Astrocyte of the spinal cord (primary cell): ENCODE data around the gene ATG2A.

Source experiments
- DNase-seq: peaks from one replicate; pipeline ENCODE4 v3.0.0; 2011; ENCODE audit warnings: low read depth, low spot score
- H3K4me3 ChIP-seq: 2 replicates; pipeline ENCODE4 v1.5.1; 2011; ENCODE audit warnings: low read depth, mild to moderate bottlenecking, low read length, moderate library complexity
- in situ Hi-C: cut with HindIII; loops from 2 replicates; pipeline ENCODE4 v1.10.0; 2017; ENCODE audit warnings: low sequenced_read_pairs
- TF ChIP-seq, protein P1 (sequence below): IDR thresholded peaks from 2 replicates; pipeline ENCODE4 v1.5.1; 2012; ENCODE audit warnings: low read depth, mild to moderate bottlenecking, low read length, inconsistent platforms

The ATG2A gene

DNA sequence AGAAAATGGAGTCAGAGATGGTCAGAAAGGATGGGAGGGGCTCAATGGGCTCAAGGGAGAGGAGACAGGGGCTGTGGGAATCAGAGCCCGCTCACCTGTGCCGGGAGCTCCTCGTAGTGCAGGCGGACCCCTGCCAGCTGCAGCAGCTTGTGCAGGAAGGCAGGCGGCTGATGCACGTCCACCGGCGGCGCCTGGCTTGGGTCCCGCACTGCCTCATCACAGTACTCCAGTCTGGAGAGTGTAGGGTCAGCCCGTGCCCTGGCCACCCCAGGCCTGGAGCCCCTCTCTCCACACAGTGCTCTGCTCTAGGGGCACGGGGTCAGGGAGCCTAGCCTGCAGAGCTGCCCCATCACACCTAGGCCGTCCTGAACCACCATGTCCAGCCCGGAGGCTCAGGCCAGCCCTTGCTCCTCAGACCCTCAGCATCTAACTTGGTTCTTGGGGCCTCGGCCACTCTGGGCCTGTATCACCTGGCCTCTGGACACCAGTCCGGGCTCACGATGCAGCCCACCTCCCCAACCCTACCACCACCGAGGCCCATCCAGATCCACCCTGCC is 3.8 kb downstream of the ATG2A start:
- in situ Hi-C loops: no loop called here
- no peak overlapping the region for H3K4me3 ChIP-seq
- no peak for DNase-seq
- TF ChIP-seq, protein P1, sequence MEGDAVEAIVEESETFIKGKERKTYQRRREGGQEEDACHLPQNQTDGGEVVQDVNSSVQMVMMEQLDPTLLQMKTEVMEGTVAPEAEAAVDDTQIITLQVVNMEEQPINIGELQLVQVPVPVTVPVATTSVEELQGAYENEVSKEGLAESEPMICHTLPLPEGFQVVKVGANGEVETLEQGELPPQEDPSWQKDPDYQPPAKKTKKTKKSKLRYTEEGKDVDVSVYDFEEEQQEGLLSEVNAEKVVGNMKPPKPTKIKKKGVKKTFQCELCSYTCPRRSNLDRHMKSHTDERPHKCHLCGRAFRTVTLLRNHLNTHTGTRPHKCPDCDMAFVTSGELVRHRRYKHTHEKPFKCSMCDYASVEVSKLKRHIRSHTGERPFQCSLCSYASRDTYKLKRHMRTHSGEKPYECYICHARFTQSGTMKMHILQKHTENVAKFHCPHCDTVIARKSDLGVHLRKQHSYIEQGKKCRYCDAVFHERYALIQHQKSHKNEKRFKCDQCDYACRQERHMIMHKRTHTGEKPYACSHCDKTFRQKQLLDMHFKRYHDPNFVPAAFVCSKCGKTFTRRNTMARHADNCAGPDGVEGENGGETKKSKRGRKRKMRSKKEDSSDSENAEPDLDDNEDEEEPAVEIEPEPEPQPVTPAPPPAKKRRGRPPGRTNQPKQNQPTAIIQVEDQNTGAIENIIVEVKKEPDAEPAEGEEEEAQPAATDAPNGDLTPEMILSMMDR: no peak

DNA sequence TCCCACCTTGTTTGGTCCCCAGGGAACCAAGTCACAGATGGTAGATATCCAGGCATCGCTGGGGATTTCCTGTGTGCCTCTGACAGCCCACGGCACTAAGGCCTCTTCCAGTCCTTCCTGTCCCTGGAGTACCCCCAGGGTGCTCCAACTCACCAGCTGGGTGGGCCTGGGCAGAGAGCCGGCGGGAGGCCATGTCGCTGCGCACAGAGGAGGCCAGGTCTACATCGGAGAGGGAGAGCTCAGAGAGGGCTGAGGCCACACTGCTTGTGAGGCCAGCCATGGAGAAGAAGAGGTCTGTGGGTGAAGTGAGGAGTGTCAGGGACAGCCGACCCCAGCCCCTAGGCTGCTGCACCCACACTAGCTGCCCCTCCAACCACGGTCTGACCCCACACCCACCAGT is 5.3 kb downstream of the ATG2A start:
- no peak overlapping the region for H3K4me3 ChIP-seq
- TF ChIP-seq, protein P1: no peak
- in situ Hi-C loops: no loop called here
- DNase-seq: no peak

DNA sequence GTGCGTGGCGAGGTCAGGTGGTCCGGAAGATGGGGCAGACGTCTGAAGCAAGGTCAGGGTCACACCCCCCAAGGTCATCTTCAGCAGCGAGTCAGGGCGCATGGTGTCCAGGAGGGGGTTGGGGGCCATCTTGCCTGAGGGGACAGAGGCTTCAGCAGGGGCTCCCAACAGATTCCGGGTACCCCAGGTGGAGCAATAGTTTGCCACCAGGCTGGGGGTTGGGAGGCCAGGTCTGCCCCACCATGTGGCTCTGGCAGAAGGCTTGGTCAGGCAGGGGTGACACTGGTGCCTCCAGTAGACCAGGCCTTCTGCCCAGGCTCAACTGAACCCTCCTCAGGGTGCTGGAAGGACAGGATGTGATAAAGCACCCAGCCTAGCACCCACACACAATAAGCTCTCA is 5.9 kb downstream of the ATG2A start:
- TF ChIP-seq, protein P1: no peak
- H3K4me3 ChIP-seq: no peak overlapping the region
- in situ Hi-C loops: no loop called here

DNA sequence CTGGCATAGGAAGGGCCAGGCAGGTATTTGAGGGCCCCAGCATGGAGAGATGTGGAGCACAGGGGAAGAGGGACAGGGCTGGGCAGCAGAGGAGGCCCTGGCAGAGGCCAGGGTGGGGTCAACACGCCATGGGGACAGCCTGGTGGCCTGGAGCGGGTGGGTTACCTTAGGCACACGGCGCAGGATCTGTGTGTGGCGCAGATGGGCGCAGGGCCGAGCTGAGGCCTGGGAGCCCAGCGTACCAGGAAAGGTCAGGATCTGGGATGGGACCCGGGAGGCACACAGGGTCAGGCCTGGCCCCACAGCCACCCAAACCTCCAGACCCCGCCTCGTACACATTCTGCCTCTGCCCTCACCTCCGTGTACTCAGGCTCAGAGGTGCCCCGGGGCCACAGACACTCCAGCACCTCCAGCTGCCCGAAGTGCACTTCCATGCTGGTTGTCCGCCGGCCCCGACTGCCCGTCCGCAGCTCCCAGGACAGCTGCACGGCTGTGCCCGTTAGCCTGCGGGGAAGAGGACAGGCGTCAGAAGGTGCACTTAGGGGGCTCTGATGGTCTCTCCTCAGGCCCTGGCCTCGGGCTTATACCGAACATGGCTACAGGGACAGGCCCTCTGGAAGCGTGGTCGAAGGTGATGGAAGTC is 6.4 kb downstream of the ATG2A start:
- no peak overlapping the region for H3K4me3 ChIP-seq
- DNase-seq: no peak
- in situ Hi-C loops: no loop called here
- TF ChIP-seq, protein P1: no peak

More for the DNA sequence above, 5.9 kb downstream of the ATG2A start:
- no peak for DNase-seq

DNA sequence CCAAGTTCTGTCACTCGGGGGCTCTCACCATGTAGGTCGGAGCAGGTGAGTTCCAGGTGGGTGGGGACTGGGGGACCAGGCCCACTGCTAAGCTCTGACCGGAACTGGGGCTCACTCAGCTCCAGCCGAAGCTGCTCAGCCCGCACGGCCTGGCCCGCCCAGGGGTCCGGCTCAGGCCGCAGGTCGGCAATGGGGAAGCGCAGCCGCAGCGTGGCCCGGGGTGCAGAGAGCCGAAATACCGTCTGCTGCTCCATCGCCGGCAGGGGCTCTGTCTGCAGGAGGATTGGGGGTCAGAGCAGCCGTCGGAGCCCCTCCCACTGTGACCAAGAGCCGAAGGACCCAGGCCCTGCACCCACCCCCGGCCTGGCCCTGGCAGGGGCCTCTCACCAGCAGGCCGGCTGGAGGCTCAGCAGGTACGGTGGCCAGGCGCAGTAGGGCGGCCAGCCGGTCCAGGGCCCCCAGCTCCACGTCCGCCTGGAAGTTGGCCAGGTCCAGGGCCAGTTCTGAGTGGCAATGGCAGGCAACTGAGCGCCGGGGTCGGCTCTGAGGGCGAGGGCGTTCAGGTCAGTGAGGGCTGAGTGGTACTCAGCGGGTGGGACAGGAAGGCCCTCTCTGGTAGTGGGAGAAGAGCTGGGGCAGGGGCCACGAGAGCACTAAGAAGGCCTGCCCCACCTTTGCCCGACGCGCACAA is 7.2 kb downstream of the ATG2A start:
- in situ Hi-C loops: no loop called here
- no peak overlapping the region for H3K4me3 ChIP-seq
- TF ChIP-seq, protein P1: no peak
- no peak for DNase-seq

DNA sequence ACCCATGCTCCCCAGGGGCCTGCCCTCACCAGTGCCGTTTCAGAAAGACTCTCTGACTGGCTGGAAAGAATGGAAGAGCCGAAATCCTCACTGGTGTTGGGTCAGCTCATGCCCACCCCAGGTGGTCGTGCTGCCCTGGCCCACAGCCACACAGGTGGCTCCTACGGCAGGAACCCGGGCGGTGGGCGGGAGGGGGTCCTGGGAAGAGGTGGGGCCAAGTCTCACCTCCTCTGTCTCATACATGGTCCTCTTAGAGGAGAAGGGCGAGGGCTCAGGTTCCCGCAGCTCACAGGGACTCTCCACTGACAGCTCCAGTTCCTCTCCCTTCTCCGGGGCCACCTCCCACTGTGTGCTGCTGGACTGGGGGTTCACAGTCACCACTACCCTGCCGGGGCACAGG is 8.2 kb downstream of the ATG2A start:
- in situ Hi-C loops: no loop called here
- H3K4me3 ChIP-seq: no peak overlapping the region
- DNase-seq: no peak
- TF ChIP-seq, protein P1: no peak
